Keratinocyte (primary cell): ENCODE measurements around the gene CARD6. TPM values are rescaled to one million over a fixed set of nuclear protein-coding genes. Genes with fewer than 3 reads are reported as not detected.
A peak's percentile ranks its signal among the peaks of the same experiment; 100 is the strongest.

Experiments used
- DNase-seq: peaks from one replicate; pipeline ENCODE4 v3.0.0-alpha.2; 2011; ENCODE audit warnings: low read depth, missing footprints, low spot score
- FAIRE-seq: peaks from 2 replicates; lab custom pipeline; 2011; peaks lifted over from hg19 to GRCh38; lab: Jason Lieb, UNC
- H2AFZ ChIP-seq: 2 replicates; pipeline ENCODE4 v1.6.0; 2012; ENCODE audit warnings: low read length, control low read depth, inconsistent platforms; ENCODE audit not compliant: control insufficient read depth
- H3K27ac ChIP-seq: 2 replicates; pipeline ENCODE4 v1.5.1; 2011; ENCODE audit warnings: low read length; ENCODE audit not compliant: control insufficient read depth, insufficient read depth
- H3K27me3 ChIP-seq: 3 replicates; pipeline ENCODE4 v1.6.0; 2011; ENCODE audit warnings: low read length; ENCODE audit not compliant: control insufficient read depth, insufficient read depth; ENCODE audit errors: extremely low read depth
- H3K36me3 ChIP-seq, 2 experiments: 2 replicates in 1 of 2; 3 replicates in 1 of 2; pipeline ENCODE4 v1.5.1; 2011; ENCODE audit warnings: low read length in 2 of 2, mild to moderate bottlenecking in 1 of 2; ENCODE audit not compliant: control insufficient read depth in 2 of 2, insufficient read depth in 2 of 2; ENCODE audit errors: extremely low read depth in 1 of 2
- H3K4me1 ChIP-seq: 3 replicates; pipeline ENCODE4 v1.5.1; 2011; ENCODE audit warnings: low read length; ENCODE audit not compliant: control insufficient read depth, insufficient read depth; ENCODE audit errors: extremely low read depth
- H3K4me2 ChIP-seq: 3 replicates; pipeline ENCODE4 v1.6.0; 2011; ENCODE audit warnings: low read depth, low read length; ENCODE audit not compliant: control insufficient read depth, insufficient read depth; ENCODE audit errors: extremely low read depth
- H3K4me3 ChIP-seq, 3 experiments: fragments of 200-600 bp in 1 of 3; sonication (generic) in 1 of 3; 2 replicates in 2 of 3; 3 replicates in 1 of 3; pipeline ENCODE4 v1.5.1; 2011 to 2016; ENCODE audit warnings: low read length in 3 of 3, mild to moderate bottlenecking in 3 of 3, control low read depth in 2 of 3, inconsistent platforms in 1 of 3, low read depth in 1 of 3, mixed read lengths in 1 of 3, mixed run types in 1 of 3, moderate library complexity in 1 of 3; ENCODE audit not compliant: control insufficient read depth in 2 of 3, insufficient read depth in 2 of 3; ENCODE audit errors: extremely low read depth in 1 of 3
- H3K79me2 ChIP-seq: 2 replicates; pipeline ENCODE4 v1.6.0; 2012; ENCODE audit warnings: low read length; ENCODE audit not compliant: control insufficient read depth, insufficient read depth
- H3K9ac ChIP-seq: 3 replicates; pipeline ENCODE4 v1.6.0; 2011; ENCODE audit warnings: low read length; ENCODE audit not compliant: control insufficient read depth, insufficient read depth; ENCODE audit errors: extremely low read depth
- H3K9me1 ChIP-seq: 3 replicates; pipeline ENCODE4 v1.6.0; 2011; ENCODE audit warnings: low read length; ENCODE audit not compliant: control insufficient read depth, insufficient read depth; ENCODE audit errors: extremely low read depth
- H3K9me3 ChIP-seq: 2 replicates; pipeline ENCODE4 v1.5.1; 2012; ENCODE audit warnings: low read depth, low read length; ENCODE audit not compliant: control insufficient read depth
- H4K20me1 ChIP-seq: 3 replicates; pipeline ENCODE4 v1.6.0; 2011; ENCODE audit warnings: low read length; ENCODE audit not compliant: control insufficient read depth, insufficient read depth; ENCODE audit errors: extremely low read depth
- CTCF ChIP-seq, 3 experiments: IDR thresholded peaks in 1 of 3; conservative IDR thresholded peaks in 1 of 3; optimal IDR thresholded peaks in 1 of 3; 2 replicates in 2 of 3; 3 replicates in 1 of 3; pipeline versions ENCODE3 to v1.5.1; 2011; ENCODE audit warnings: low read length in 3 of 3, mild to moderate bottlenecking in 3 of 3, moderate library complexity in 2 of 3, control low read depth in 1 of 3, inconsistent platforms in 1 of 3; ENCODE audit not compliant: insufficient read depth in 2 of 3; ENCODE audit errors: extremely low read depth in 1 of 3
- EZH2 ChIP-seq: IDR thresholded peaks from one replicate; pipeline ENCODE4 v1.6.1; 2012; ENCODE audit warnings: inconsistent platforms, mild to moderate bottlenecking, low read length, moderate library complexity
- dilution Hi-C: fragments of 300-500 bp; cut with MboI; formaldehyde crosslinking; loops from one replicate; pipeline ENCODE4 v1.7.0; 2020; ENCODE audit warnings: low sequenced_read_pairs; ENCODE audit not compliant: extremely low pct_ligation_motif_present
- polyA plus RNA-seq, 5 experiments: library from polyadenylated mRNA; depleted of rRNA in 3 of 5; stranded (reverse) in 3 of 5; stranded (forward) in 1 of 5; unstranded in 1 of 5; fragments of >200 nt; gene quantifications; 1 replicate in 1 of 5; 2 replicates in 3 of 5; 3 replicates in 1 of 5; pipeline versions ENCODE4 v1.2.1 to v1.2.3, GENCODE V29; 2011 to 2012; ENCODE audit warnings: missing spikeins in 2 of 5, low read depth in 1 of 5, low replicate concordance in 1 of 5

The CARD6 gene
- polyA plus RNA-seq, 1 donor (not counting 4 experiments of a cell fraction or from before 2014, with no cell fraction given), result 4.4 TPM

GRCh38 chr5:40834391-40834848 lies 6.7 kb upstream of the CARD6 start:
- H3K9ac ChIP-seq, result peak overlapping the region; percentile 99
- H3K4me3 ChIP-seq, result peak overlapping the region; percentile 67 to 95 (median 83)
- DNase-seq, result no peak
- no peak for FAIRE-seq
- H3K27ac ChIP-seq, result peak overlapping the region; percentile 95
- peaks cover 29% of the 10 kb centered on the region for H3K4me1 ChIP-seq
- no peaks in the 10 kb centered on the region for H3K27me3 ChIP-seq
- peaks cover 5% of the 10 kb centered on the region for H3K9me1 ChIP-seq
- TF ChIP-seq EZH2 (no peak), CTCF (optimal IDR thresholded peaks at IDR 0.05 in 1 of 3, IDR thresholded peaks at IDR 0.05 in 1 of 3, conservative IDR thresholded peaks at IDR 0.05 in 1 of 3; ENCODE audit: extremely low read depth in 1 of 3, insufficient read depth in 2 of 3, low read length in 3 of 3) (no peak)
- H2AFZ ChIP-seq, result no peak overlapping the region
- H4K20me1 ChIP-seq, result peaks cover 29% of the 10 kb centered on the region
- H3K9me3 ChIP-seq, result no peaks in the 10 kb centered on the region
- dilution Hi-C loops, result no loop called here
- peaks cover 52% of the 10 kb centered on the region for H3K79me2 ChIP-seq
- H3K36me3 ChIP-seq, result peaks cover 28 to 47% of the 10 kb centered on the region in 2 experiments
- peak overlapping the region; percentile 95 for H3K4me2 ChIP-seq

GRCh38 chr5:40834849-40835787 lies 6.0 kb upstream of the CARD6 start, which contains the start of gene RPL37:
Gene RPL37 (minus strand): TSS chr5:40835222. CDS start chr5:40835185, 37 bp downstream.
- TF ChIP-seq CTCF (optimal IDR thresholded peaks at IDR 0.05 in 1 of 3, IDR thresholded peaks at IDR 0.05 in 1 of 3, conservative IDR thresholded peaks at IDR 0.05 in 1 of 3; ENCODE audit: extremely low read depth in 1 of 3, insufficient read depth in 2 of 3, low read length in 3 of 3) (no peak), EZH2 (no peak)
- H3K4me1 ChIP-seq, result peaks cover 29% of the 10 kb centered on the region
- H2AFZ ChIP-seq, result peak within 1 kb of the TSS; percentile 91
- peak within 1 kb of the TSS; percentile 95 for H3K4me2 ChIP-seq
- H3K27me3 ChIP-seq, result no peaks in the 10 kb centered on the region
- peaks cover 29% of the 10 kb centered on the region for H4K20me1 ChIP-seq
- peaks cover 28 to 43% of the 10 kb centered on the region in 2 experiments for H3K36me3 ChIP-seq
- H3K79me2 ChIP-seq, result peaks cover 49% of the 10 kb centered on the region
- peak within 1 kb of the TSS; percentile 99 for H3K9ac ChIP-seq
- H3K9me1 ChIP-seq, result peaks cover 3% of the 10 kb centered on the region
- FAIRE-seq (peak; percentile 17), DNase-seq (peak; percentile 55)
- peak within 1 kb of the TSS; percentile 67 to 95 (median 83) for H3K4me3 ChIP-seq
- no peaks in the 10 kb centered on the region for H3K9me3 ChIP-seq
- peak within 1 kb of the TSS; percentile 95 for H3K27ac ChIP-seq
- dilution Hi-C loops, result no loop called here
